Measurements from ENCODE around the gene PUM1.

DNA sequence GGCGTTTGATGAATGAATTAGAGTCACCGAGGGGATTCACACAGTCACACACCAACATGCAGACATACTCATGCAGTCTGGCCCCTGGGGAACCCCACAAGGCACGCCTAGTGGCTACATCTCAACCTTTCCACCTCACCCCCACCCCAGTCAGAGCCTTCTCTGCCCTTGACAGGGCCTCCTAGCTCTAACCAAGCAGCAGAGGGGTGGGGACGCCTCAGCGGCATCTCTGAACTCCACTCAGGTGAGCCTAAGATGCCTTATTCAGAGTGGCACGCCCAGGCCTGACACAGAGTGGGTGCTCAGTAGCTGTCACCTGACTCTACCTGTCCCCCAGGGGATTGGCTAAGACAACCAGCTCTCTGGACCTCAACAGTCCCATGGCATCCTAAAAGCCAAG is 153.3 kb downstream of the PUM1 start:
- TF ChIP-seq, protein P1, sequence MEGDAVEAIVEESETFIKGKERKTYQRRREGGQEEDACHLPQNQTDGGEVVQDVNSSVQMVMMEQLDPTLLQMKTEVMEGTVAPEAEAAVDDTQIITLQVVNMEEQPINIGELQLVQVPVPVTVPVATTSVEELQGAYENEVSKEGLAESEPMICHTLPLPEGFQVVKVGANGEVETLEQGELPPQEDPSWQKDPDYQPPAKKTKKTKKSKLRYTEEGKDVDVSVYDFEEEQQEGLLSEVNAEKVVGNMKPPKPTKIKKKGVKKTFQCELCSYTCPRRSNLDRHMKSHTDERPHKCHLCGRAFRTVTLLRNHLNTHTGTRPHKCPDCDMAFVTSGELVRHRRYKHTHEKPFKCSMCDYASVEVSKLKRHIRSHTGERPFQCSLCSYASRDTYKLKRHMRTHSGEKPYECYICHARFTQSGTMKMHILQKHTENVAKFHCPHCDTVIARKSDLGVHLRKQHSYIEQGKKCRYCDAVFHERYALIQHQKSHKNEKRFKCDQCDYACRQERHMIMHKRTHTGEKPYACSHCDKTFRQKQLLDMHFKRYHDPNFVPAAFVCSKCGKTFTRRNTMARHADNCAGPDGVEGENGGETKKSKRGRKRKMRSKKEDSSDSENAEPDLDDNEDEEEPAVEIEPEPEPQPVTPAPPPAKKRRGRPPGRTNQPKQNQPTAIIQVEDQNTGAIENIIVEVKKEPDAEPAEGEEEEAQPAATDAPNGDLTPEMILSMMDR (conservative IDR thresholded peaks at IDR 0.05), result no peak
- no peak for TF ChIP-seq ZFX (IDR thresholded peaks at IDR 0.05)
